Glomerular visceral epithelial cell (primary cell): ENCODE measurements around the gene MAEA.

Experiments
- DNase-seq: peaks from one replicate; pipeline ENCODE4 v3.0.0-alpha.2; 2016; ENCODE audit errors: extremely low spot score

The MAEA gene

GRCh38 chr4:1299301-1299860, 9.7 kb downstream of the MAEA start:
- DNase-seq: no peak

DNA sequence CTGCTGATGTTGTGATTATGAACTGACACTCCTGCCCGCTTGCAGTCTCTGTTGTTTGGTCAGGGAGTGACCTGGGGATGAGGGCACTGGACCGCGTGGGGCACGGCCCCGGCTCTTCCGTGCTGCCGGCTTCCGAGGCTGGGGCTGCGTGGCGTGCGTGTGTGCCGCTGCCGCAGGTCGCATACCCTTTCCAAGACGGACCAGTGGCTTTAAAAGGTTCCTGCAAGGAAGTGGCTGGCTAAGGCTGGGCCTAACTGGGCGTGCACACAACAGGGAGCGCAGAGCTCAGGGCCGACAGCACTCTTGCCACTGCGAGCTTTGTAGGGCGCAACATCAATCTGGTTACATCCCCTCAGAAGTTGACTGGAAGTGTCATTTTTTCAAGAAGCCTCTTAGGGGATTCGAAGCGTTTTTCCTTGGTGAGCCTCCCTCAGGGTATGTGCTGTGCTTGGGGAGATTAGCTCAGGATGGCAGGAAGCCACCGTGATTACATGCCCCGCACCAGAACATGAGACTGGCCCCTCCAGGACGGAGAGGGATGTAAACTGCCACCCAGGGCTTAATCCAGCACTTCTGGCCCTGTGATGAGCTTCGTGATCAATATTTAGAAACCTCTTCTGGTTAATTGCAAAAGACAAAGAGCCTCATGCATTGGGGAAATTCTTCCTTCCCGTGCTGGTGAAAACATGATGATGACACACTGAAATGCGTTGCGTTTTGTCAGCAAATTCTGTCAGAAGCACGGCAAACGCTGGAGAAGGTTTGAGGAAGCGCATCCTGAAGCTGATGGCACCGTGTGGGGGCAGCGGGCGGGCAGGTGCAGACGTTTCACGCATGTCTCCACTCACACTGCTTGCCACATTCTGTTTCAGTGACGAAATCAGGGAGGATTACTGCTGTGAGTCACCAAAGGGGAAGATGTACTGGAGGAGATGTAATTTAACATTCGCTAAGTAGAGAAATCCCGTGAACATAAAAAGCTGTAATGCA, 11.1 kb downstream of the MAEA start:
- peak; percentile 71 for DNase-seq

DNA sequence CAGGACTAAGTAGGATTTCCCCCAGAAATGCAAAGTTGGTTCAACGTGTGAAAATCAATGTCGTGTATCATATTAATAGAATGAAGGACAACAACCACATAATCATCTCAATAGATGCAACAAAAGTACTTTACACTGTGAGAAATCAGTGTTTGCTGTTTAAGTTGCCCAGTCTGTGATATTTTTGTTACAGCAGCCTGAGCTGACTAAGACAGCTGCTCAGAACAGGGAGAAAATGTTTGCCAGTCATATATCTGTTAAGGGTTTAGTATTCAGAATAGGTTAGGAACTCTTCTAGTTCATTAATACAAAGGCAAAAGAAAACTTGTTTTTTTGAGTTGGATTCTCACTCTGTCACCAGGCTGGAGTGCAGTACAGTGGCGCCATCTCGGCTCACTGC, 12.5 kb downstream of the MAEA start:
- no peak for DNase-seq

- DNase-seq: no peak
Observed at GRCh38 chr4:1305261-1305711, 15.6 kb downstream of the MAEA start.

DNA sequence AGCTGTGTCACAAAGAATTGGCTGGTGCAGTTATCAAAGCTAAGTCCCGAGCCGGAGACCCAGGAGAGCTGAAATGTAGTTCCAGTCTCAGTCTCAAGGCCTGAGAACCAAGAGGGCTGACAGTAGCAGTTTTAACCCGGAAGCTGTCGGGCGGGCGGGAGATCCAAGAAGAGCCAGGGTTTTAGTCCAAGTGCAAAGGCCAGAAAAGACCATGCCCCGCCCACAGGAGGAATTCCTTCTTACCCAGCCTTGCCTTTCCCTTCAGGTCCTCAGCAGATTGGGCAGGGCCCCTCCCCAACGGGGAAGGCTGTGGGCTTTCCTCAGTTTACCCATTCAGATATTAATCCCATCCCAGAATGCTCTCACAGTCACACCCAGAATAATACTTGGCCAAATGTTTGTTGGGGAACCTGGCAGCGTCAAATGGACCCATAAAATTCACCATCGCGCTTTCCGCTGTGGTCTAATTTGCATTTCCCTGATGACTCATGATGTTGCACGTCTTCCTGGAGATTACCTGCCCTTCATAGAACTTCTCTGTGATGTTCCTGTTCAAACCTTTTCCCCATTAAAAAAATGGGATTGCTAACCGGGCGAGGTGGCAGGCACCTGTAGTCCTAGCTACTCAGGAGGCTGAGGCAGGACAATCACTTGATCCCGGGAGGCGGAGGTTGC, 16.2 kb downstream of the MAEA start:
- no peak for DNase-seq

DNA sequence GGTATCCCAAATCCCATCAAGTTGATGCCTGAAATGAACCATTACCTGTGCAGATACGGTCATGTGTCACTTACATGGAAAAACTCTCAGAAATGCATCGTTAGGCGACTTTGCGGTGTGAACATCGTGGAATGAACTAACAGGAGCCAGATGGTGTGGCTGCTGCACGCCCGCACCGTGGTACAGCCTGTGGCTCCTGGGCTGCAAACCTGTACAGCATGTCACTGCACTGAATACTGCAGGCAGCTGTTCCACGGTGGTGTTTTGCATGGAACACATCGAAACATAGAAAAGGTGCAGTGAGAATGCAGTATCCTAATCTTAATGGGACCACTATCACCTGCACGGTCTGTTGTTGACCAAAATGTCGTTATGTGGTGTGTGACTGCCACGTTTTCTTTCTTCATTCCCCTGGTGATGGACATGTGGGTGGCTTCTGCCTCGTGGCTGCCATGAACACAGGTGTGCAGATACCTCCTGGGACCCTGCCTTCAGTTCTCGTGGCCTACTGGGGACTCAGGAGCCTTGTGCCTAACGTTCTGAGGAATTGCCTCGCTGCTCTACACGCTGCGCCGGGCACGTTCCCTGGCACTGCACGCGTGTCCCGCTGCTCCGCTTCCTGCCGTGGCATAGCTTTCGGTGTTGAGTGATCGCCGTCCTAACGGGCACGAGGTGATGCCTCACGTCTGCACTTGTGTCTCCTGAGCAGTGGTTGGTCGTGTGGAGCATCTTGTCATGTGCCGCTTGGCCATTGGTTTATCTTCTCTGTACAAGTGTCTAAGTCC, 18.5 kb downstream of the MAEA start:
- no peak for DNase-seq

GRCh38 chr4:1309261-1310010, 19.7 kb downstream of the MAEA start:
- peak; percentile 95 for DNase-seq

- no peak for DNase-seq
Observed at GRCh38 chr4:1310031-1310795, 20.5 kb downstream of the MAEA start.

GRCh38 chr4:1310796-1311631, 21.3 kb downstream of the MAEA start:
- DNase-seq: no peak

DNA sequence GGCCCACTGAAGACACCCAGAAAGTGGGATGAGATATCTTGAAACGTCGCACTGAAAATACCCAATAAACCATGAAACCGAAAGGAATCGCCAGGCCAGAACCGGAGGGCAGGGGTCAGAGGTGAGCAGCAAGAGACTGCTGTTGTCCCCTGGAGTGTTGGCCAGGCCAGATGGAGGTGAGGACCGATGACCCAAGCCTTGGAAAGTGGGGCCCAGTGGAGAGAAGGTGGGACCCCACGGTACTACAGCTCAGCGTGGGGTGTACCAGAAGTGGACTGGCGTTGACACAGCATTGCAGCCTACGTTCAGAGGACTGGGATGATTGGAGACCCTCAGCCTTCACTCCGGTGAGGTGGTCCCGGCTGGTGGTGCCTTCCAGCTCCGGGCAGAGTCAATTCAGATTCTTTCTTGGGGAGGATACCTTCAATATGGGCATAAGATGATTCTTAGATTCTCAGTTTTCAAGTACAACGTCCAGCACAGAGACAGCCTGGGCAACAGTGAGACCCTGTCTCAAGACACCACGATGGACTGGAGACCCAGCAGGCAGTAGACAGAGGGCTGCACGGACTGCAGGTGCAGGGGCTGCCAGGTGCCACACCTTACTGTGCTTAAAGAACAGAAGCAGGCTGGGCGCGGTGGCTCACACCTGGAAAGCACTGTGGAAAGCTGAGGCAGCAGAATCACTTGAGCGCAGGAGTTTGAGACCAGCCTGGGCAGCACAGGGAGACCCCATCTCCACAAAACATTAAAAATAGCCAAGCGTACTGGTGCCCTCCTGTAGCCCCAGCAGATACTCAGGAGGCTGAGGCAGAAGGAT, 23.3 kb downstream of the MAEA start:
- DNase-seq: no peak

DNA sequence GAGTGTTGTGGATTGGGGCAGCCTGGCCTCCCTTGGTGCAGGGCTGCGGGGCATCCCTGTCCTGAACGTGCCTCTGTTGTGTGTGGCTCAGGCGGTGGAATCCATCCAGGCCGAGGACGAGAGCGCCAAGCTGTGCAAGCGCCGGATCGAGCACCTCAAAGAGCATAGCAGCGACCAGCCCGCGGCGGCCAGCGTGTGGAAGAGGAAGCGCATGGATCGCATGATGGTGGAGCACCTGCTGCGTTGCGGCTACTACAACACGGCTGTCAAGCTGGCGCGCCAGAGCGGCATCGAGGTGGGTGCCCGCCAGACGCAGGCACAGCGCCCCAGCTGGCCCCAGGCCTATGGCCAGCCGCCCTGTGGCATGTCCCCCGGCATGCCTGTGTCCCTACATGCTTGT, 25.6 kb downstream of the MAEA start:
- no peak for DNase-seq

DNA sequence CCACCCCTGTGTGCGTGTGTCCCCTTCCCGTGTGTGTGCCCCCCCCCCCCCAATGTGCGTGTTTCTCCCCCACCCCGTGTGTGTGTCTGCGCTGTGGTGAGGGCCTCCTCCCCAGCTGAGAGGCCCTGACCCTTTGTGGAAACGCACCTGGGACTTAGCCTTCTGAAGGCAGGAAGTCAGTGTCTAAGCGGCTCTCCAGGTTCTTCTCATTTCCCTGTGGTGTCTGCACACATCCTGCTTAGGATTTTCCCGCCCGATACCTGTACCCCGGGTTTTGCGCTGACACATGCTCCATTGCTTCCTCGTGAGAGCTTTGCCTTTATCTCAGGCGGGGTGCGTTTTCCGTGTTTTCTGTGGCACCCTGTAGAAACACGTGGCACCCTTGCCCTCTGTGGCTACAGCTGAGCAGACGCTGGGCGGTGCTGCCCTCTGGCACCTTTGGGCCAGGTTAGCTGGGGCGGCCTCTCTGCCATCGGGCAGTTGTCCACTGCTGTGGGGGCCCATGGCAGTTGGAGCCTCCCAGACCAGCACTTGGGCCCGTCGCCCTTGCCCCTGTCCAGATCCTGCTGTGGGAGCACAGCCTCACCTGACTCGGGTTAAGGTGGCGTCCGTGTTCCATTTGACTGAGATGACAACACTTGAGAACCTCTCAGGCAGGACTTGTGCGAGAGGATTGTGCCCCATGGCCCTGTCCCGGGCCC, 26.3 kb downstream of the MAEA start:
- DNase-seq: no peak

GRCh38 chr4:1316537-1317168, 27.0 kb downstream of the MAEA start:
- no peak for DNase-seq

- DNase-seq: no peak
Observed at GRCh38 chr4:1317177-1318045, 27.7 kb downstream of the MAEA start.

GRCh38 chr4:1318046-1318375, 28.3 kb downstream of the MAEA start:
- DNase-seq: no peak

DNA sequence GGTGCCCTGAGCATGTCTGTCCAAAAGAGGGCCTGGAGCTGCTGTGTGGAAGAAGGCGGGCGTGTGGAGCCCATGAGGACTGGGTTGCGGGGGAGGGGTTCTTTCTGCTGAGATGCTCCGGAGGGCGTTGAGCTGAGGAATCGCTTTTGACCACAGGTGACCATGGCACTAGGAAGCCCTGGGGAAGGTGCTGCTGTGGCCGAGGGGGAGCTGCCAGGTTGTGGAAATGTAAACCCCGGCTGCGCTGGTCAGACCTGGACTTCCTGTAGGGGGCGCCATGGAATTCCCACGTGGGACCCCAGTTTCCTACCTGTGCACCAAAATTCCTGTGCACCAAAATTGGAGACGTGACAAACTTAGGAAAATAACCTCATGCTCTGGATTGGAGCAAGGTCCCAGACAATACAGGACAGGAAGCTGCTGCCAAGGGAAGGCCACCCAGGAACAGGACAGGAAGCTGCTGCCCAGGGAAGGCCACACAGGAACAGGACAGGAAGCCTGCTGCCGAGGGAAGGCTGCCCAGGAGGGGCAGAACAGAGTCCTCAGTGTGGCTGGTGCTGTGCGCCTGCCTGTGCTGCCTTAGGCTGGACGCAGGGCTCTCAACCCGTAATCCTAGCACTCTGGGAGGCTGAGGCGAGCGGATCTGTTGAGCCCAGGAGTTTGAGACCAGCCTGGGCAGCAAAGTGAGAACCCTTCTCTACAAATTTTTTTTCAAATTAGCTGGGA, 29.0 kb downstream of the MAEA start:
- DNase-seq: no peak
